NCI-H2227 (cell line): ENCODE data around the gene PDHA2.
"Not testable (repeated sequence)": the region's sequence is repeated elsewhere in the genome, so short reads cannot be mapped to it uniquely, and the experiment has no call there.

ENCODE experiments used
- DNase-seq: peaks from one replicate; lab custom pipeline; 2025; ENCODE audit not compliant: unreplicated experiment; lab: John Stamatoyannopoulos, UW

PDHA2 gene

GRCh38 chr4:95839891-95840290 is at the start of gene PDHA2:
Gene PDHA2 (plus strand): TSS chr4:95840093. CDS start chr4:95840151, 58 bp downstream.
- no peak for DNase-seq

- DNase-seq: no peak
These were observed 41.9 kb upstream of the PDHA2 start for GRCh38 chr4:95798003-95798402.

GRCh38 chr4:95798727-95799126 is 41.2 kb upstream of the PDHA2 start:
- no peak for DNase-seq

GRCh38 chr4:95821867-95822266 is 18.0 kb upstream of the PDHA2 start:
- no peak for DNase-seq

GRCh38 chr4:95825546-95825945 is 14.3 kb upstream of the PDHA2 start:
- DNase-seq: no peak

- no peak for DNase-seq
These were observed 9.2 kb upstream of the PDHA2 start for GRCh38 chr4:95830651-95831050.

- no peak for DNase-seq
These were observed 8.7 kb upstream of the PDHA2 start for GRCh38 chr4:95831166-95831565.

GRCh38 chr4:95833711-95834194 is 6.1 kb upstream of the PDHA2 start:
- no peak for DNase-seq

- no peak for DNase-seq
These were observed 4.2 kb upstream of the PDHA2 start for GRCh38 chr4:95835672-95836071.

GRCh38 chr4:95838192-95838591 is 1.7 kb upstream of the PDHA2 start:
- no peak for DNase-seq

- peak; percentile 65 for DNase-seq
These were observed 8.1 kb downstream of the PDHA2 start for GRCh38 chr4:95847908-95848460.

- DNase-seq: no peak
These were observed 10.3 kb downstream of the PDHA2 start for GRCh38 chr4:95850161-95850560.

- DNase-seq: no peak
These were observed 17.9 kb downstream of the PDHA2 start for GRCh38 chr4:95857761-95858160.

- DNase-seq: peak; percentile 34
These were observed 28.0 kb downstream of the PDHA2 start for GRCh38 chr4:95867919-95868318.

- DNase-seq: not testable (repeated sequence)
These were observed 29.5 kb downstream of the PDHA2 start for GRCh38 chr4:95869414-95869813.

- no peak for DNase-seq
These were observed 30.1 kb downstream of the PDHA2 start for GRCh38 chr4:95869961-95870500.

- no peak for DNase-seq
These were observed 37.7 kb downstream of the PDHA2 start for GRCh38 chr4:95877636-95878035.

GRCh38 chr4:95887551-95887950 is 47.7 kb downstream of the PDHA2 start:
- no peak for DNase-seq

- DNase-seq: no peak
These were observed 49.8 kb downstream of the PDHA2 start for GRCh38 chr4:95889662-95890061.
